ENCODE data around the gene GJA9. TPM values are rescaled to one million over a fixed set of nuclear protein-coding genes. Genes with fewer than 3 reads are reported as not detected.
A peak's percentile ranks its signal among the peaks of the same experiment; 100 is the strongest.

The GJA9 gene
- total RNA-seq, 1 donor from 2014 or later, result 0.26 TPM

- DNase-seq (ENCODE audit: low read depth) (peak; percentile 21), FAIRE-seq (no peak)
- TF ChIP-seq CTCF (IDR thresholded peaks at IDR 0.05; ENCODE audit: insufficient read depth, low read length, severe bottlenecking), result no peak
- peaks cover 2% of the 10 kb centered on the region for H3K36me3 ChIP-seq (ENCODE audit: control insufficient read depth, insufficient read depth, low read length)
- H3K27me3 ChIP-seq (ENCODE audit: control insufficient read depth, insufficient read depth, low read length), result peaks cover 3% of the 10 kb centered on the region
- no peak overlapping the region for H3K4me3 ChIP-seq (ENCODE audit: low read depth, low read length)
Observed at GRCh38 chr1:38834221-38834782, 47.1 kb downstream of the GJA9 start.

GRCh38 chr1:38833146-38833545 lies 48.2 kb downstream of the GJA9 start:
- H3K4me3 ChIP-seq (ENCODE audit: low read depth, low read length), result no peak overlapping the region
- DNase-seq (ENCODE audit: low read depth), result no peak
- no peaks in the 10 kb centered on the region for H3K36me3 ChIP-seq (ENCODE audit: control insufficient read depth, insufficient read depth, low read length)
- no peak for FAIRE-seq
- TF ChIP-seq CTCF (IDR thresholded peaks at IDR 0.05; ENCODE audit: insufficient read depth, low read length, severe bottlenecking), result no peak
- H3K27me3 ChIP-seq (ENCODE audit: control insufficient read depth, insufficient read depth, low read length), result peaks cover 5% of the 10 kb centered on the region

- Histone ChIP-seq H3K27me3 (ENCODE audit: control insufficient read depth, insufficient read depth, low read length) (peaks cover 5% of the 10 kb centered on the region), H3K4me3 (ENCODE audit: low read depth, low read length) (no peak overlapping the region), H3K36me3 (ENCODE audit: control insufficient read depth, insufficient read depth, low read length) (no peaks in the 10 kb centered on the region)
- FAIRE-seq (no peak), DNase-seq (ENCODE audit: low read depth) (no peak)
- TF ChIP-seq CTCF (IDR thresholded peaks at IDR 0.05; ENCODE audit: insufficient read depth, low read length, severe bottlenecking), result no peak
Observed at GRCh38 chr1:38832370-38832734, 49.0 kb downstream of the GJA9 start.

GRCh38 chr1:38831731-38832369 lies 49.5 kb downstream of the GJA9 start:
- FAIRE-seq, result no peak
- peaks cover 5% of the 10 kb centered on the region for H3K27me3 ChIP-seq (ENCODE audit: control insufficient read depth, insufficient read depth, low read length)
- no peak overlapping the region for H3K4me3 ChIP-seq (ENCODE audit: low read depth, low read length)
- no peaks in the 10 kb centered on the region for H3K36me3 ChIP-seq (ENCODE audit: control insufficient read depth, insufficient read depth, low read length)
- TF ChIP-seq CTCF (IDR thresholded peaks at IDR 0.05; ENCODE audit: insufficient read depth, low read length, severe bottlenecking), result no peak
- peak; percentile 17 for DNase-seq (ENCODE audit: low read depth)

GRCh38 chr1:38829368-38829767 lies 52.0 kb downstream of the GJA9 start:
- FAIRE-seq (no peak), DNase-seq (ENCODE audit: low read depth) (no peak)
- TF ChIP-seq CTCF (IDR thresholded peaks at IDR 0.05; ENCODE audit: insufficient read depth, low read length, severe bottlenecking), result no peak
- Histone ChIP-seq H3K4me3 (ENCODE audit: low read depth, low read length) (no peak overlapping the region), H3K36me3 (ENCODE audit: control insufficient read depth, insufficient read depth, low read length) (no peaks in the 10 kb centered on the region), H3K27me3 (ENCODE audit: control insufficient read depth, insufficient read depth, low read length) (peaks cover 5% of the 10 kb centered on the region)

GRCh38 chr1:38827318-38827717 lies 54.1 kb downstream of the GJA9 start:
- Histone ChIP-seq H3K4me3 (ENCODE audit: low read depth, low read length) (no peak overlapping the region), H3K36me3 (ENCODE audit: control insufficient read depth, insufficient read depth, low read length) (no peaks in the 10 kb centered on the region), H3K27me3 (ENCODE audit: control insufficient read depth, insufficient read depth, low read length) (peaks cover 7% of the 10 kb centered on the region)
- no peak for TF ChIP-seq CTCF (IDR thresholded peaks at IDR 0.05; ENCODE audit: insufficient read depth, low read length, severe bottlenecking)
- no peak for DNase-seq (ENCODE audit: low read depth)
- FAIRE-seq, result peak; percentile 58
